ENCODE data around the gene MRGPRD. TPM values are rescaled to one million over a fixed set of nuclear protein-coding genes. Genes with fewer than 3 reads are reported as not detected.

The MRGPRD gene
- not detected in 2 replicates for total RNA-seq

GRCh38 chr11:68980776-68981065 is at the start of gene MRGPRD:
MRGPRD (minus strand) TSS chr11:68980986; CDS start chr11:68980986, 0 bp downstream.
- TF ChIP-seq CTCF (IDR thresholded peaks at IDR 0.05; ENCODE audit: insufficient read depth, low read depth, low read length), result no peak
- DNase-seq (ENCODE audit: low read depth), result no peak
- H3K4me3 ChIP-seq (ENCODE audit: low read depth, low read length), result no peak within 1 kb of the TSS

GRCh38 chr11:69030301-69030700 is 49.5 kb upstream of the MRGPRD start:
- TF ChIP-seq CTCF (IDR thresholded peaks at IDR 0.05; ENCODE audit: insufficient read depth, low read depth, low read length), result no peak
- H3K4me3 ChIP-seq (ENCODE audit: low read depth, low read length), result no peak overlapping the region
- DNase-seq (ENCODE audit: low read depth), result peak; percentile 36

- no peak for TF ChIP-seq CTCF (IDR thresholded peaks at IDR 0.05; ENCODE audit: insufficient read depth, low read depth, low read length)
- peak; percentile 92 for DNase-seq (ENCODE audit: low read depth)
These were observed 47.1 kb upstream of the MRGPRD start for GRCh38 chr11:69027704-69028372.

GRCh38 chr11:69024509-69024908 is 43.7 kb upstream of the MRGPRD start:
- no peak overlapping the region for H3K4me3 ChIP-seq (ENCODE audit: low read depth, low read length)
- no peak for DNase-seq (ENCODE audit: low read depth)
- TF ChIP-seq CTCF (IDR thresholded peaks at IDR 0.05; ENCODE audit: insufficient read depth, low read depth, low read length), result no peak

More at GRCh38 chr11:69027704-69028372, 47.1 kb upstream of the MRGPRD start:
- no peak overlapping the region for H3K4me3 ChIP-seq (ENCODE audit: low read depth, low read length)

GRCh38 chr11:69022260-69022659 is 41.5 kb upstream of the MRGPRD start:
- H3K4me3 ChIP-seq (ENCODE audit: low read depth, low read length), result no peak overlapping the region
- TF ChIP-seq CTCF (IDR thresholded peaks at IDR 0.05; ENCODE audit: insufficient read depth, low read depth, low read length), result no peak
- DNase-seq (ENCODE audit: low read depth), result peak; percentile 81

- H3K4me3 ChIP-seq (ENCODE audit: low read depth, low read length), result no peak overlapping the region
- no peak for TF ChIP-seq CTCF (IDR thresholded peaks at IDR 0.05; ENCODE audit: insufficient read depth, low read depth, low read length)
- peak; percentile 83 for DNase-seq (ENCODE audit: low read depth)
These were observed 38.1 kb upstream of the MRGPRD start for GRCh38 chr11:69018924-69019323.

- H3K4me3 ChIP-seq (ENCODE audit: low read depth, low read length), result no peak overlapping the region
- DNase-seq (ENCODE audit: low read depth), result no peak
- TF ChIP-seq CTCF (IDR thresholded peaks at IDR 0.05; ENCODE audit: insufficient read depth, low read depth, low read length), result no peak
These were observed 37.2 kb upstream of the MRGPRD start for GRCh38 chr11:69017951-69018350.

Measured in fibroblast of villous mesenchyme (primary cell).